ENCODE data around the gene APEH.

APEH gene

DNA sequence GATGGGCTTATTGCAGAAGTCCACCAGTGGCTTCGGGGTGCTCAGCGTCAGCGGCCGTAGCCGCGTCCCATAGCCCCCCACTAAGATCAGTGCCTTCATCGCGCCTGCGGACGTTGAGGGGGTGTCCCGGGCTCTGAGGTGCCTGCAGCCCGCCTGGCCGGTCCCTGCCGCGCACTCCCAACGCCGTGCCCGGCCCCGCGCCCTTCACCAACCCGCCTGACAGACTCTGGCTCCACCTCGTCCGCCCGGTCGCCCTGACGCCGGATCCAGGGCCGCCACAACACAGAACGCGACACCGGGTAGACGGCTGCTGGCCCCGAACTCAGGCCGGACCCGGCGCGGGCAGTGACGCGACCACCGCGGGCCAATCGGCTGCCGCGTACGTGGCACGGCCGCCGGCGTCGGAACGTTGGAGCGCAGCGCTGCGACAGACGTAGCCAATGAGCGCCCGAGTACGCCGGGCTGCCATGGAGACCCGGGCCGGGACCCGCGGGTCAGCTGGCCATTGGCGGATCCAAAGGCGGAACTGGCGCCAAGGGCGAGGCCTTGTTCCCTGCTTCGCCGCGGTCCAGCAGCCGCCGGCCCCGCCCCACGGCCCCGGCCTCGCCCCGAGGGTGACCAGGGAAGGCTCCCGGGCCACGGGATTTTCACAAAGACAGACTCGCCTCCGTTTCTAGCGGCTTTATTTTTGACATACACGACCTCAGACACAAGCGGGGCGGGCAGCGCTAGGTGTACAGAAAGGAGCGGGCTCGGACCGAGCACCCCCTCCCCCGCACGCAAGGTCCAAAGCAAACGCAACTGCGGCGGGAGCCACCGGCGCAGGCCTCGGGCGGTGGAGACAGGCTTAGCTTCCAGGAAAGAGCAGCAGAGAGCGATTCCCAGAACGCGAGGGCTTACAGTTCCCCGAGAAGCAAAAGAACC lies 49.7 kb downstream of the APEH start, which contains the start of gene GMPPB:
Gene GMPPB, minus strand, starts transcription at position 324 of the 924 bp plus-strand sequence. Its CDS starts 225 bp downstream, at position 99.
- Histone ChIP-seq H3K9ac (ENCODE audit: low read depth in 1 of 2, low read length in 2 of 2) (peak within 1 kb of the TSS; percentile 99 to 100), H3K4me1 (ENCODE audit: control insufficient read depth in 2 of 2, insufficient read depth in 2 of 2, low read length in 2 of 2) (peaks cover 29 to 37% of the 10 kb centered on the region in 2 donors), H3K27me3 (ENCODE audit: control insufficient read depth in 2 of 2, insufficient read depth in 2 of 2, low read length in 2 of 2) (no peaks in the 10 kb centered on the region), H3K36me3 (ENCODE audit: control insufficient read depth in 2 of 2, insufficient read depth in 2 of 2, low read length in 2 of 2) (peaks cover 28 to 48% of the 10 kb centered on the region in 2 donors), H3K27ac (ENCODE audit: low read depth in 2 of 2, low read length in 2 of 2) (peak within 1 kb of the TSS; percentile 98 to 99), H3K4me3 (ENCODE audit: low read length in 2 of 2) (peak within 1 kb of the TSS; percentile 91 to 98), H3K9me3 (ENCODE audit: control insufficient read depth in 2 of 2, low read length in 2 of 2) (no peaks in the 10 kb centered on the region)

DNA sequence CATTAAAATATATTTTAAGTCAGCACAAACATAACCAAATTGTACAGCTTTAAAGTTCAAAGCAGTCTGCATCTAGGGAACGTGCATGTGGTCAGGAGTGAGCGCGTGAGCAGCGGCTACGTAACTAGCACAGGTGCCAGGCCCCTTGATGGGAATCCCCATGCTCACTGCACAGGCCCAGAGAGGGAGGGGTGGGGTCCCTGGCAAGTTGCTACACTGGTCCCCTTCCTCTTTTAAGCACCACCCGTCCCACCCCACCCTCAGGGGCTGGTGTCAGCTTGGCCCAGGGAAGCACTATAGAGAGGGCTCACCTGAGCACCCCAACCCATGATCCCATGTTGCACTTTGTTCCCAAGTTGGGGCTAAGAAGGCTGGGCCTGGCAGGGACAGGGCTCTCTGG lies 50.4 kb downstream of the APEH start:
- peak overlapping the region; percentile 80 to 81 for H3K9ac ChIP-seq (ENCODE audit: low read depth in 1 of 2, low read length in 2 of 2)
- H3K27me3 ChIP-seq (ENCODE audit: control insufficient read depth in 2 of 2, insufficient read depth in 2 of 2, low read length in 2 of 2) = no peaks in the 10 kb centered on the region
- no peaks in the 10 kb centered on the region for H3K9me3 ChIP-seq (ENCODE audit: control insufficient read depth in 2 of 2, low read length in 2 of 2)
- peak overlapping the region; percentile 89 to 99 for H3K27ac ChIP-seq (ENCODE audit: low read depth in 2 of 2, low read length in 2 of 2)
- peaks cover 28 to 49% of the 10 kb centered on the region in 2 donors for H3K36me3 ChIP-seq (ENCODE audit: control insufficient read depth in 2 of 2, insufficient read depth in 2 of 2, low read length in 2 of 2)
- H3K4me3 ChIP-seq (ENCODE audit: low read length in 2 of 2) = peak overlapping the region; percentile 62 to 79
- H3K4me1 ChIP-seq (ENCODE audit: control insufficient read depth in 2 of 2, insufficient read depth in 2 of 2, low read length in 2 of 2) = peaks cover 23 to 32% of the 10 kb centered on the region in 2 donors

DNA sequence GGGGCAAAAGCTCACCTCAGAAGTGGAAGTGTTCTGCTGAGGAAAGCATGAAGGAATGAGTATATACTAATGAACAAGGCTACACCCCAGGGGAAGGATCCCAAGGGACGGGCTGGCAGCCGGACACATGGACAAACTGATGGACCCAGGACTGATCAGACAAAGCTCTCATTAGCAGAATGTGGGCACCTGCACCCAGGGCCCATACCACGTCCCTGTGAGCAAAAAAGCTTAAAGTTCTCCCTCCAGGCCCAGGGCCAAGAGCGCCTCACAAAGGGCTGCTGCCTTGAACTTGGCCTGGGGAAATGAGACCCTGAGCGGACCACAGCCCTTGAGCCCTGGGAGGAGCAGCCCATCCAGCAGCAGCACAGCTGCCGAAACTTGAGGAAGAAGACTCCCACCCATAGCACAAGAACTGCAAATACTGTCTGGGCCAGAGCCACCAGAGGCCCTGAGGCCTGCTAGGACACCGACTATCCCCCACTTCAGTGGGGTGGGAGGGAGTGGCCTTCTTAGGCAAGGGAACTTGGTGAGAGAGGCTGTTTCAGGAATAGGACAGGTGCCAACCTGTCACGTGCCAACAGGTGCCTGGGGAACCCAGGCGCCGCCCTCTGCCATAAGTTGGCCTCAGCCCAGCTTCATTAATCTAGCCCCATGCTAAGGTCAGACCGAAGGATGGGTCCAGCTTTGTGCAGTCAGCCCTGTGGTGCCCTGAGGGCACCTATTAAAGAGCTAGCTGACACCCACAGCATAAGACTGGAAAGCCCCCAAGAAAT lies 51.9 kb downstream of the APEH start:
- Histone ChIP-seq H3K4me3 (ENCODE audit: low read length in 2 of 2) (no peak overlapping the region), H3K27me3 (ENCODE audit: control insufficient read depth in 2 of 2, insufficient read depth in 2 of 2, low read length in 2 of 2) (no peaks in the 10 kb centered on the region), H3K9ac (ENCODE audit: low read depth in 1 of 2, low read length in 2 of 2) (no peak overlapping the region), H3K9me3 (ENCODE audit: control insufficient read depth in 2 of 2, low read length in 2 of 2) (no peaks in the 10 kb centered on the region), H3K36me3 (ENCODE audit: control insufficient read depth in 2 of 2, insufficient read depth in 2 of 2, low read length in 2 of 2) (peaks cover 25 to 44% of the 10 kb centered on the region in 2 donors), H3K27ac (ENCODE audit: low read depth in 2 of 2, low read length in 2 of 2) (peak overlapping the region in 1 of 2 donors; percentile 23), H3K4me1 (ENCODE audit: control insufficient read depth in 2 of 2, insufficient read depth in 2 of 2, low read length in 2 of 2) (peaks cover 23 to 30% of the 10 kb centered on the region in 2 donors)

DNA sequence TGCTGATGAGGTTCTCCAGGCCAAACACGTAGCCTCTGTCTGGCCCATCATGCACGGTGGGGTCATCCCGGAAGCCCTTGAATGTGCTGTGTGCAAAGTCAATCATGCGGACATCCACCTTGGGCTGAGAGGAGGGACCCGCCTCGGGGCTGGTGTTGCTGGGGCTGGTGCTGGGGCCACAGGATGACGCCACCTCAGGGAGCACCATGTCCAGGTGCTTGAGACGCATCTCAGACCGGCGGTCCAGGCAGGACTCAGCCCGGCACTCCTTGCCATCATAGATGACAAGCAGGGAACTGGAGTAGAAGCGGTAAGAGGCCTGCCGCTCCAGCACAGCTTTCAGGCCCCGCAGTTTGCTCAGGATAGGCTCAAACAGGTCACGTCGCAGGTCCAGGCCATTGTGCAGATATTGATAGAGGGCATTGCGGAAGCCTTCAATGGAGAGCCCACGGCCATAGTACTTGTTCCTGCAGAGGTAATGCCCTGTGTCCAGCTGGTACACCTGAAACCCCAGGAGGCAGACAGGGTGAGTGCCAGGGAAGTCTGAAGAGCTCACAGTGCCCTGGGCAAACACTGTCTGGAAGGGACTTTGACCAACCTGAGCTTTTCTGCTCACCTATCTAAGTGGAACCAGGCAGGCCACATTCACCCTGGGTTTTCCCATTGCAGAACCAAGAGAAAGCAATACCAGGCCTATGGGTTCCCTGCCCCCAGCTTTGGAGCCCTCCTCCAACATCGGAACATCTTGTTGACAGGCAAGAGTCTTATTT lies 53.2 kb downstream of the APEH start:
- peaks cover 20 to 25% of the 10 kb centered on the region in 2 donors for H3K4me1 ChIP-seq (ENCODE audit: control insufficient read depth in 2 of 2, insufficient read depth in 2 of 2, low read length in 2 of 2)
- H3K9ac ChIP-seq (ENCODE audit: low read depth in 1 of 2, low read length in 2 of 2) = no peak overlapping the region
- H3K27me3 ChIP-seq (ENCODE audit: control insufficient read depth in 2 of 2, insufficient read depth in 2 of 2, low read length in 2 of 2) = no peaks in the 10 kb centered on the region
- H3K9me3 ChIP-seq (ENCODE audit: control insufficient read depth in 2 of 2, low read length in 2 of 2) = no peaks in the 10 kb centered on the region
- H3K4me3 ChIP-seq (ENCODE audit: low read length in 2 of 2) = no peak overlapping the region
- no peak overlapping the region for H3K27ac ChIP-seq (ENCODE audit: low read depth in 2 of 2, low read length in 2 of 2)
- peaks cover 23 to 39% of the 10 kb centered on the region in 2 donors for H3K36me3 ChIP-seq (ENCODE audit: control insufficient read depth in 2 of 2, insufficient read depth in 2 of 2, low read length in 2 of 2)

DNA sequence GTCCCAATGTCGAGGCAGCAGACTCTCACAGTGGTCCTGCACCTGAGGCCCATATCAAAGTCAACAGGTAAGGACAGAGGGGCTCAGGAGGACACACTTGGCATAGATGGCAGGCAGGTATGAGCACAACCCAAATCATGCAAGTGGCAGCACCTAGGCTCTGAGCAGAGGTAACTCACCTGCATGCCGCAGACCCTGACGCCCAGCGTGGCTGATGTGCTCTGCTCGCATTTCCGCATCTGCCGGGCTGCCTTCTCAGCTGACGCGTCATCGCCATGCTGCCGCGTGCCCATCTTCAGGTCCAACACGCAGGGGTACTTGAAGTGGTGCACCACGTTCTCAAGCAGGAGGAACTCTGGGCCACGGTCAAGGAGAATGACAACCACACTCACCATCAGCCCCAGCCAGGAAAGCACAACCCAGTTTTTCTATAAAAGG lies 53.8 kb downstream of the APEH start:
- H3K36me3 ChIP-seq (ENCODE audit: control insufficient read depth in 2 of 2, insufficient read depth in 2 of 2, low read length in 2 of 2) = peaks cover 25 to 41% of the 10 kb centered on the region in 2 donors

DNA sequence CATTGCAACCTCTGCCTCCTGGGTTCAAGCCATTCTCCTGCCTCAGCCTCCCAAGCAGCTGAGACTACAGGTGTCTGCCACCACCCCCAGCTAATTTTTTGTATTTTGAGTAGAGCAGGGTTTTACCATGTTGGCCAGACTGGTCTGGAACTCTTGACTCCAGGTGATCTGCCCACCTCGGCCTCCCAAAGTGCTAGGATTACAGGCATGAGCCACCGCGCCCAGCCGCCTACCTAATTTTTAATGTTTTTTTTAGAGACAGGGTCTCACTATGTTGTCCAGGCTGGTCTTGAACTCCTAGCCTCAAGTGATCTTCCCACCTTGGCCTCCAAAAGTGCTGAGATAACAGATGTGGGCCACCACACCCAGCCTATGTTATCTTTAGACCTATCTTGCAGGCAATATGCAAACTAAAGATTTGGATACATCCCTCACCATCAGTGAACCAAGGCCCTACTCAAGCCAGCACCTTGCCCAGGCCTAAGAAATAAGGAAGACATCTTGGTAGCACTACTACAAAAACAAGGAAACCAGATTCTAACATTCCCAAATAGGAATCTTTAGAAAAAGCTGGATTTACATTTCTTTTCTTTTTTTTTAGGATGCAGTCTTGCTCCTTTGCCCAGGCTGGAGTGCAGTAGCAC lies 55.9 kb downstream of the APEH start:
- Histone ChIP-seq H3K4me3 (ENCODE audit: low read length in 2 of 2) (no peak overlapping the region), H3K27me3 (ENCODE audit: control insufficient read depth in 2 of 2, insufficient read depth in 2 of 2, low read length in 2 of 2) (no peaks in the 10 kb centered on the region), H3K36me3 (ENCODE audit: control insufficient read depth in 2 of 2, insufficient read depth in 2 of 2, low read length in 2 of 2) (peaks cover 39 to 54% of the 10 kb centered on the region in 2 donors), H3K9ac (ENCODE audit: low read depth in 1 of 2, low read length in 2 of 2) (no peak overlapping the region), H3K4me1 (ENCODE audit: control insufficient read depth in 2 of 2, insufficient read depth in 2 of 2, low read length in 2 of 2) (peaks cover 1 to 10% of the 10 kb centered on the region in 2 donors), H3K9me3 (ENCODE audit: control insufficient read depth in 2 of 2, low read length in 2 of 2) (no peaks in the 10 kb centered on the region), H3K27ac (ENCODE audit: low read depth in 2 of 2, low read length in 2 of 2) (no peak overlapping the region)

More for the DNA sequence above, 53.8 kb downstream of the APEH start:
- Histone ChIP-seq H3K9me3 (ENCODE audit: control insufficient read depth in 2 of 2, low read length in 2 of 2) (no peaks in the 10 kb centered on the region), H3K9ac (ENCODE audit: low read depth in 1 of 2, low read length in 2 of 2) (no peak overlapping the region), H3K4me3 (ENCODE audit: low read length in 2 of 2) (no peak overlapping the region), H3K27ac (ENCODE audit: low read depth in 2 of 2, low read length in 2 of 2) (no peak overlapping the region), H3K27me3 (ENCODE audit: control insufficient read depth in 2 of 2, insufficient read depth in 2 of 2, low read length in 2 of 2) (no peaks in the 10 kb centered on the region), H3K4me1 (ENCODE audit: control insufficient read depth in 2 of 2, insufficient read depth in 2 of 2, low read length in 2 of 2) (peaks cover 14 to 19% of the 10 kb centered on the region in 2 donors)

GRCh38 chr3:49732597-49732996 lies 58.4 kb downstream of the APEH start:
- Histone ChIP-seq H3K36me3 (ENCODE audit: control insufficient read depth in 2 of 2, insufficient read depth in 2 of 2, low read length in 2 of 2) (peaks cover 51% of the 10 kb centered on the region in 2 donors), H3K27me3 (ENCODE audit: control insufficient read depth in 2 of 2, insufficient read depth in 2 of 2, low read length in 2 of 2) (no peaks in the 10 kb centered on the region), H3K4me1 (ENCODE audit: control insufficient read depth in 2 of 2, insufficient read depth in 2 of 2, low read length in 2 of 2) (no peaks in the 10 kb centered on the region), H3K4me3 (ENCODE audit: low read length in 2 of 2) (no peak overlapping the region), H3K27ac (ENCODE audit: low read depth in 2 of 2, low read length in 2 of 2) (no peak overlapping the region), H3K9ac (ENCODE audit: low read depth in 1 of 2, low read length in 2 of 2) (no peak overlapping the region), H3K9me3 (ENCODE audit: control insufficient read depth in 2 of 2, low read length in 2 of 2) (no peaks in the 10 kb centered on the region)

- Histone ChIP-seq H3K4me1 (ENCODE audit: control insufficient read depth in 2 of 2, insufficient read depth in 2 of 2, low read length in 2 of 2) (no peaks in the 10 kb centered on the region), H3K27me3 (ENCODE audit: control insufficient read depth in 2 of 2, insufficient read depth in 2 of 2, low read length in 2 of 2) (no peaks in the 10 kb centered on the region), H3K4me3 (ENCODE audit: low read length in 2 of 2) (no peak overlapping the region), H3K27ac (ENCODE audit: low read depth in 2 of 2, low read length in 2 of 2) (no peak overlapping the region), H3K36me3 (ENCODE audit: control insufficient read depth in 2 of 2, insufficient read depth in 2 of 2, low read length in 2 of 2) (peaks cover 54% of the 10 kb centered on the region in 2 donors), H3K9me3 (ENCODE audit: control insufficient read depth in 2 of 2, low read length in 2 of 2) (no peaks in the 10 kb centered on the region), H3K9ac (ENCODE audit: low read depth in 1 of 2, low read length in 2 of 2) (no peak overlapping the region)
Measured at GRCh38 chr3:49733551-49733950, 59.4 kb downstream of the APEH start.
